AG10803 (cell line): Measurements from ENCODE around the gene PCSK6.

ENCODE experiments used
- DNase-seq: peaks from one replicate; pipeline ENCODE4 v3.0.0; 2010; ENCODE audit warnings: low read depth
- H3K4me3 ChIP-seq: 2 replicates; pipeline ENCODE4 v1.5.1; 2011; ENCODE audit warnings: mild to moderate bottlenecking, low read length, control low read depth
- TF ChIP-seq, protein P1 (sequence below): conservative IDR thresholded peaks from 2 replicates; pipeline ENCODE4 v1.5.1; 2011; ENCODE audit warnings: mild to moderate bottlenecking, low read length, control low read depth, inconsistent platforms

Gene PCSK6

DNA sequence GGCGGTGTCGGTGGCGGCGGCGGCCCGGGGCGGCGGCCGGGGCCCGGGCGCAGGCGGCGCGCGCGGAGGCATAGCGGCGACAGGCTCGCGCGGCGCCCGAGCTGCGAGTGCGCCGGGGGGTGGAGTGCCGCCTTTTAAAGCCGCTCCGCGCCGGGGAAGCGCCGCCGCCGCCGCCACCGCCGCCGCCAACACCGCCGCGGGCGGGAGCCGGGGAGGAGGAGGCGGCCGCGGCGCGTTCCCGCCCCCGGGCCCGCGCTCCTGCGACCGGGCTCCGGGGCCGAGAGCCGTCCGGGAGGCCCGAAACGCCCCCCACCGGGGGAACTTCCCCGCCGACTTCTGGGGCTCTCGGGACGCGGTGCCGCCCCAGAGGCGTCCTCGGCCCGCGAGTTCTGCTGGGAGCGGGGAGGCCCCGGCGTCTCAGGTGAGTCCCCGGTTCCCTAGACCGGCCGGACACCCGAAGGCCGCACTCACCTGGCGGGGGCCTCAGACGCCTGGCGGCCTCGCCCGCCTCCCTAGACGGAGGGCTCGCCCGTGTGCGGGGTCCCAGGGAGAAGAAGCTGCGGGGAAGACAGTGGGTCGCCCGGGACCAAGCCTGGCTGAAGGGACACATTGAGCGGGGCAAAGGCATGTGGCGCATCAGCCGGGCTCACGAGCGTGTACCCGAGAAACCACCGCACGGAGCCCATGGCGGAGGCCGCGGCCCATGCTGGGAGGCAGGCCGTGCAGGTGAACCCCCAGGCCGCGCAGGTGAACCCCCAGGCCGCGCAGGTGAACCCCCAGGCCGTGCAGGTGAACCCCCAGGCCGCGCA is at the start of gene PCSK6:
TSS of gene PCSK6 (minus strand) at position 109 of the 809 bp plus-strand sequence. CDS start at position 72, 37 bp downstream.
- TF ChIP-seq, protein P1, sequence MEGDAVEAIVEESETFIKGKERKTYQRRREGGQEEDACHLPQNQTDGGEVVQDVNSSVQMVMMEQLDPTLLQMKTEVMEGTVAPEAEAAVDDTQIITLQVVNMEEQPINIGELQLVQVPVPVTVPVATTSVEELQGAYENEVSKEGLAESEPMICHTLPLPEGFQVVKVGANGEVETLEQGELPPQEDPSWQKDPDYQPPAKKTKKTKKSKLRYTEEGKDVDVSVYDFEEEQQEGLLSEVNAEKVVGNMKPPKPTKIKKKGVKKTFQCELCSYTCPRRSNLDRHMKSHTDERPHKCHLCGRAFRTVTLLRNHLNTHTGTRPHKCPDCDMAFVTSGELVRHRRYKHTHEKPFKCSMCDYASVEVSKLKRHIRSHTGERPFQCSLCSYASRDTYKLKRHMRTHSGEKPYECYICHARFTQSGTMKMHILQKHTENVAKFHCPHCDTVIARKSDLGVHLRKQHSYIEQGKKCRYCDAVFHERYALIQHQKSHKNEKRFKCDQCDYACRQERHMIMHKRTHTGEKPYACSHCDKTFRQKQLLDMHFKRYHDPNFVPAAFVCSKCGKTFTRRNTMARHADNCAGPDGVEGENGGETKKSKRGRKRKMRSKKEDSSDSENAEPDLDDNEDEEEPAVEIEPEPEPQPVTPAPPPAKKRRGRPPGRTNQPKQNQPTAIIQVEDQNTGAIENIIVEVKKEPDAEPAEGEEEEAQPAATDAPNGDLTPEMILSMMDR = no peak
- no peak for DNase-seq
- no peak within 1 kb of the TSS for H3K4me3 ChIP-seq

DNA sequence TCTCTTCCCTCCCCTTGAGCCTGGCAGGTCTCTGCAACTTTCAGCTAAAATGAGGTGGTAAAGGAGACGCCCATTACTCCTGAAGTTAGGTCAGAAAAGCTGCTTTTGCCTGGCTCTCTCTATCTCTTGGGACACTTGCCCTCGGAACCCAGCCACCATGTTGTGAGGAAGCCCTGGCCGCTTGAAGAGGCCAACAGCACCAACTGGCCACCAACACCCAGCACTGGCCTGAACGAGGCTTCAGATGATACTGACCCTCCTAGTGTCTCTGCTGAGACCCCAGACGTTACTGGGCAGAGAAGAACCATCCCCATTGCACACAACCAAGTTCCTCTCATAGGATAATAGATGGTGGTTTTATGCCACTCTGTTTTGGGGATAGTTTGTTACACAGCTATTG is 49.5 kb upstream of the PCSK6 start:
- TF ChIP-seq, protein P1 = no peak
- no peak overlapping the region for H3K4me3 ChIP-seq
- no peak for DNase-seq

DNA sequence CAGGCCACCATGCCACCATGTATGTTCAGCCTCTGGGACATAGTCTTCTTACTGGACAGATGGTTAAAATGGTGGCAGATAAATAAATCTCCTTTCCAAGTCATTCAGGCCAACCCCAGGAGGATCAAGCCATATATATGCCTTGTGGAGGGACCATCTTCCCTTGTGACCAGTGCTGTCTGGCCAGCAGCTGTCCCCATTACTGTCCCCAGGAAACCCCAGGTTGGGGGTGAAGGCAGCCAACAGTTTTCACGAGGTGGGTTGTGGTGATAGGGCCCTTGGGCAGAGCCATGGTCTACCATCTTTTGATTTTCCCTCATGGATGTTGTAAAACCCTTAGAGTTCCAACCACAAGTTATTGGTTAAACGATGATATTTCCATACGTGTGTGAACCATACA is 48.7 kb upstream of the PCSK6 start:
- DNase-seq = no peak
- H3K4me3 ChIP-seq = no peak overlapping the region
- TF ChIP-seq, protein P1 = no peak

GRCh38 chr15:101537483-101538080 is 48.1 kb upstream of the PCSK6 start:
- TF ChIP-seq, protein P1 = no peak
- no peak for DNase-seq
- no peak overlapping the region for H3K4me3 ChIP-seq

DNA sequence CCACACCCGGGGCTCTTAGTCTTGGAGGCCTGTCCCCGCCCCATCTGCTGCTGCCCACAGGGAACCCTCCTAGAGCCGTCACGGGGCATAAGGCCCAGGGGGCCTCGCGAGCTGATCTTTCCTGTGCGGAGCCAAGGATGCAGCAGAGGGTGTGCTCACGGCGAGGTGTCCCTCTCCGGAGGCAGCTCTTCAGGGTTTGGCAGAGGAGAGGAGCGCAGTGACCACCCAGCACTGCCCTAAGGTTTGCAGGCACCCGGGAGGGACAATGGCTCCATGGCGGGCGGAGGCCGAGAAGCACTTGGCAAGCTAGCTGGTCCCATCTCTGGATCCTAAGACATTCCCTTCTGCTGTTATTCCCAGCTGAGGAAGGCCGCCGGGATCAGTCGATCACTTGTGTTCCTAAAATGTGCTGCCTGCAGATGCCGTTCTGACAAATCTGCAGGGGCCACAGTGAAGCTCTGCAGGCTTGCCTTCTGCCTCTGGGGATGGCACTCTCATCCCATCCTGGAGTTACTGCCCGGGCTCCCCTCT is 47.4 kb upstream of the PCSK6 start:
- DNase-seq = no peak
- no peak overlapping the region for H3K4me3 ChIP-seq
- TF ChIP-seq, protein P1 = no peak

- DNase-seq = no peak
- TF ChIP-seq, protein P1 = no peak
- H3K4me3 ChIP-seq = no peak overlapping the region
These were observed 46.8 kb upstream of the PCSK6 start for GRCh38 chr15:101536166-101536874.
